NCI-H748 treated with DMSO at 0.1 percent for 48 hours (cell line): ENCODE results near the gene SLC15A4.
"Not testable (repeated sequence)": the region's sequence is repeated elsewhere in the genome, so short reads cannot be mapped to it uniquely, and the experiment has no call there.

Experiments used
- DNase-seq: peaks from one replicate; lab custom pipeline; 2025; lab: John Stamatoyannopoulos, UW

Gene SLC15A4

DNA sequence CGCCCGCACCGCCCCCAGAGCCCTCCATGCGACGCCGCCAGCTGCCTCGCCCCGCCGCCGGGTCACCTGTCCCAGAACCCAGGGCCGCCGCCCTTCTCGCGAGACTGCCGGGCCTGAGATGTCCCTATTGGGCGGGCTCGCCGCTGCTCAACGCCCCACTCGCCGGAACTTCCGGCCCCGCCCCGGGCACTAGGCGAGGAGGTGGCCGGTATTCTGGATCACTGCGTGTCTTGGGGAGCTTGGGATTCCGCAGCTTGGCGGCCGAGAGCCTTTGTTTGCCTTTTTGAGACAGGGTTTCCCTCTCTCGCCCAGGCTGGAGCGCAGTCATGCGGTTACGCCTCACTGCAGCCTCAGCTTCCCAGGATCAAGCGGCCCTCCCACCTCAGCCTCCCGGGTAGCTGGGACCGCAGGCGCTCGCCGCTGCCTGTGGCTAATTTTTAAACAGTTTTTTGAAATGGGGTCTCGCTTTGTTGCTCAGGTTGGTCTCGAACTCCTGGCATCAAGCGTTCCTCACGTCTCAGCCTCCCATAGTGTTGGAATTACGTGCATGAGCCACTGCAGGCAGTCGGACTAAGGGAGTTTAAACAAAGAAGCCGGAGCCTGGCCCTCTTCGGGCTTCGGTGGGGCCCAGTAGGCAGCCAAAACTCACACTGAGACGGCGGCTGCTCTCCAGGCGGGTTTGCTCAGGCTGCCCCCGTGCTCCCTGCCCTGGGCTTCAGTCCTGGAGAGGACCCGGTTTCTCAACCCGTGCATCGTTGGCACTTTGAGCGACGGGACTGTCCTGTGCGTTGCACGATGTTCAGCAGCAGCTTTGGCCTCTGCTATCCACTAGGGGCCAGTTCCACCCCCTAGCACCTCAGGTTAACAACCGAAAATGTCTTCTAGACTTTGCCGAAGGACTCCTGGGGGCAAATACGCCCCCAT, at the start of gene SLC15A4:
Gene SLC15A4, minus strand, starts transcription at position 43 of the 924 bp plus-strand sequence. Its CDS starts 15 bp downstream, at position 28.
- DNase-seq: peak; percentile 86

DNA sequence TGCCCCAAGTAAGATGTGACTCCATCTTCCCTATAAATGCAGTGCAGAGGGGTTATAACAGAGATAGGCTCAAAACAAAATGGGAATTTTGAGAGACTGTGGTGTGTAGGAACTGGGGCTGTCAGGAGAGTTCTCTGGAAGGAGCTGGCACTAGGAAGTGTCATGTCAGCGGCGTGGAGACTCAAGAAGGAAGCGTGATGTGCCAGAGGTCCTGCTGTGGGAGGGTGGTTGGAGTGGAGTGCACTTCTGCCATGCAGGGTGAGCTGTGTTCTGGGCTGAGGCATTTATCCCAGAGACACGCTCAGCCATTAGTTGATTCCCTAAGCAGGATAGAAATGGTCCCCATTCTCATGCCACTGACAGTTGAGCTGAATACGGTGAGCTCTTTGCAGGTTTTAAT, 48.5 kb upstream of the SLC15A4 start:
- no peak for DNase-seq

DNA sequence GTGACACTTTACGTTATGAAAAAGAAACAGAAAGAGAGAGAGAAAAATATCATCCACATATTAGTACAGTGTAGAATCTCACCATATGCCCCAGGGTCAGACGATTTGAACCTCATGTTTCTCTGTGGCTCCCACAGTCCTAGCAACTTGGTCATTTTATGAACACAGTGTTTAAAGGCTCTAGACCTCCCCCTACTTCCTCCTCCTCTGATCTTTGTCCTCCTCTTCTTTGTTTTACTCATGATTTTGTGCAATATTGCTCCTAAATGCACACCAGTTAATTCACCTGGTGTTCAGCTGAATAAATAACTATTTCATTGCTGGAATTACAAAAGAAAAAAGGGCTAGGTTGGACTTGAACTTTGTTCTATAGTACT, 47.7 kb upstream of the SLC15A4 start:
- DNase-seq: no peak

DNA sequence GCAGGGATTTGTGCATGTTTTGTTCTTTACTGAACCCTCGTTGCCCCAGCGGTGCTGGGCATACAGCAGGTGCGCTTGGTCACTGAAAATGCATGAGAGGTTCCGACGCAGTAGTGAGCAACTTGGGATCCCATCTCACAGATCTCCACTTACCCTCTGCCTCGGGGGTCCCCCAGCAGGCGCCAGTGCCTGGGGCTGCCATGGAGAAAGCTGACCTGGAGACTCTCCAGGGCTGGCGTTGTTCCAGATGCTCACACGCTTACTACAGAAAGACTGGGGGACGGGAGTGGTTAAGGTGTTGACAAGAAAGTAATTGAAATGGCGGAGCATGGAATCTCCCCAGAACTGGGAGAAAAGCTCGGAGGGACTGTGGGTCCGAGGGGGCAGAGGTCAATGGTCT, 43.7 kb upstream of the SLC15A4 start:
- DNase-seq: no peak

DNA sequence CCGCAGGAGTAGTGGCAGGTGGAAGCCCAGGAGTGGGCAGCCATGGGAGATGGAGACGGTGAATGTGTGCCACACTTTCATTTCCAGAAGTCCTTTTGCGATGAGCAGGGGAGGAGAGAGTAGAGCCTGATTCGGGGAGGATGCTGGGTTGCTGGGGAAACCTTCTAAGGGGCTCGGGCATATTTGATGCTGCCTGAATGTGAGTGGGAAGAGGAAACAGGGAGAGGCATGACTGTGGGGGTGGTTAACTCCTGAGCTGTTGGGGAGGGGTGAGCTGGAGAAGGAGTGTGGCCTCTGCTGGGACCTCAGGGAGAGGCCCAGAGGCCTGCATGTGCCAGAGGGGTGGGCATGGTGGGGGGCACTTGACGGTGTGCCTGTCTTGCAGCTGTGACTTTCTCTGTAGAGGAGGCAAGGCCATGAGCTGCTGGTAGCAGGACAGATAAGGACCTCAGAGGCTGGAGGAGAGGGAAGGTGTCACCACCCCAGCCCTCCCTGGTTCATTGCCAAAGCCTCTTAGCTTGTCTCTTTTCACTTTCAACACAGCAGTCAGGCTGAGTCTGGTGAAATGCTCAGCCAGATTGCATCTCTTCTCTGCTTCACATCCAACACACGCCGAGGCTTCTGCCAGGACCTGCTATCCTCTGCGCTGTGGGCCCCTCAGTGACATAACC, 40.9 kb upstream of the SLC15A4 start:
- no peak for DNase-seq

DNA sequence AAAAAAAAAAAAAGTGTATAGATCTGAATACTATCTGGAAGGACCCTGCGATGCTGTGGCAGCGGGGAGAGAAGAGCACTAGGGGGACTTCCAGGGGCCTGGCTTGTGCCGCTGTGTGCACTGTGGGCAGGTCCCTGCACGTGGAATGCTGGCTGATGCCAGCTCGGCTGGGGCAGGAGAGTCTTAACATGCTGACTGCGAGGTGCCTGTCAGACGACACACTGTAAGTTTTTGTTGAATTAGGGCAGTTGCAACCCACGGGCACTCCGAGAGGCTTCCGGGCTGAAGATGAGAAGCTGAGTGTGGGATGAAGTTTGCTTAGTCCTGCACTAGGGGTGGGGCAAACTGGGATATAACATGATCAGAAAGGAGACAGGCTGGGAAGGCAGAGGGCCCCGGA, 40.2 kb upstream of the SLC15A4 start:
- DNase-seq: no peak

DNA sequence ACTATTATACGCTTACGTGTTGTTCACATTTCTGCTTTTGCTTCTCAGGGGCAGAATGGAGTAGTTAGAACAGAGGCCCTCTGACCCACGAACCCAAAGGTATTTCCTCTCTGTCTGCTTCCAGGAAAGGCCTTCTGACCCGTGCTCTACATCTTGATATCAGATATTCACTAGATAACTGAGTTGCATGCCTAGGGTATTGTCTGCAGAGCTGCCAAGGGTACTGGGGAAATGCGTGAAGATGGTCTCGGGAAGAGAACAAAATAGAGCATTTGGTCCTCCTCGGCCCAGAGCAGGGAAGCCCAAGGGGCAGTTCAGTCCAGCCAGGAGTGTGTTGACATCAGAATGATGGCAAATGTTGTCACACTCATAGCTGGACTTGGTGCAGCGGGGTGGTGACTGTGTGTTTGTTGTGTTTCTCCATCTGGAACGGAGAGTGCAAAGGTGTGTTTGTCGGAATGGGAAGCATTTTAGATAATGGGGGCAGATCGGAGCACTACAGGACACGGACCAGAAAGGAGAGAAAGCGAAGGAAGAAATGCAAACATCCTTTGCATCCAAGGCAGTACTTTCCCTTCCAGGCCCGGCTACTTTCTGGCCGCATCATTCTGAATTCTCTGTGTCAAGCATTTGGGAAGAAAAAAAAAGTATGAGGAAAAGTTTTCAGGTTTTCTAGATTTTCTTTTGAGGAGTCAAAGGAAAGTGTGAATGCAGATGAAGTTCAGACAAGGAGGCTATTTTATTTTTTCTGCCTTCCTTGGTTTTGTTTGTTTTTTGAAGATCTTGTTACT, 37.7 kb upstream of the SLC15A4 start:
- no peak for DNase-seq

DNA sequence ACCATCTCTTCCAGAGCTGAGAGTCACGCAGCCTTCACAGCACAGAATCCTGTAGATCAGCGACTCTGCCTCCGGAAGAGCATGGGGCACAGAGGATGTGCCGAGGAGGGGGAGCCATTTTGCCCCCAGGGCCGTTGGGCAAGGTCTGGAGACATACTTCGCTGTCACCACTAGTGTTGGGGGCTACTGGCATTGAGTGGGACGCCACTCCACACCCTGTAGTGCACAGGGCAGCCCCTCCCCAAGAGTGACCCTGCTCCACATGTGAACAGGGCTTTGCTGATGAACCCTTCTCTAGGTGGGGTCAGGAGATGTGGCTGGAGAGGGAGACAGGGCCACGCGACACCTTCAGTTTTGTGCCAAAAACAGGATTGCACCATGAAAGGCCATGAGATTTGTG, 35.6 kb upstream of the SLC15A4 start:
- no peak for DNase-seq

DNA sequence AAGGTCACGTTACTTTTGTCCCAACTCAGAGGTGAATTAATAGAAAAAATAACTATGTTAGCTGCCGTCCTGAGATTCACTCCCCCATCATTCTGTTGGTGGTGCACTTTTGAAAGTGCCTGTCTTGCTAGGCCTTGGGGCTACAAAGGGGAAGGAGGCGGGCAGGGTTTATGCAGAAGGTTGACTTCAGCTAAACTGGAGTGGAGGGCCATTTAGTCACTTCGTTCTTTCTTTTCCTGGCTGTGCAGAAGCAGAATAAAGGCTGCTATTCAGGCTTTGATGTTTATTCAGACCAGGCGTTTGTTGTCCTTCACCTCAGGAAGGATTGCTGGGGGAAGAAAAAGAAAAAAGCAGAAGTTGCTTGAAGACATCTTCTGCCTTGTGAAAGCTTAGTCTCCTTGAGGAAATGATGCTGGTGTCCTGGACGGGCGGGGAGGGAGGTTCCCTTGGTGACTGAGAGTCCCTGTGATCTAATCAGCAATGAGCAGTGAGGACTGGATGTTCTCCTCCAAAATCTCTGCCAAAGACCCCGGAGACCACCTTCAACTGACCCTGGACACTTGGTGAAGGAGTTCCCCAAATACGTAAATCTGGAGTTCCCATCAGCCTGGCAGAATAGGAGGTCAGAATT, 33.5 kb upstream of the SLC15A4 start:
- no peak for DNase-seq

DNA sequence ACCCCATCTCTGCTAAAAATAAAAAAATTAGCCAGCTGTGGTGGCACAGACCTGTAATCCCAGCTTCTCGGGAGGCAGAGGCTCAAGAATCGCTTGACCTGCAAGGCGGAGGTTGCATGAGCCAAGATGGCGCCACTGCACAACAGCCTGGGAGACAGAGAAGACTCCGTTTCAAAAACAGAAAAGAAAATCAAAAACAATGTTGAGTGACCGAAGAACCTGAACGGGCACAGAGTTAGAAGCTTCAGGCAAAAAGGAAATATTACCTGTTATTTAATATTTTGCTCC, 33.0 kb upstream of the SLC15A4 start:
- DNase-seq: no peak

DNA sequence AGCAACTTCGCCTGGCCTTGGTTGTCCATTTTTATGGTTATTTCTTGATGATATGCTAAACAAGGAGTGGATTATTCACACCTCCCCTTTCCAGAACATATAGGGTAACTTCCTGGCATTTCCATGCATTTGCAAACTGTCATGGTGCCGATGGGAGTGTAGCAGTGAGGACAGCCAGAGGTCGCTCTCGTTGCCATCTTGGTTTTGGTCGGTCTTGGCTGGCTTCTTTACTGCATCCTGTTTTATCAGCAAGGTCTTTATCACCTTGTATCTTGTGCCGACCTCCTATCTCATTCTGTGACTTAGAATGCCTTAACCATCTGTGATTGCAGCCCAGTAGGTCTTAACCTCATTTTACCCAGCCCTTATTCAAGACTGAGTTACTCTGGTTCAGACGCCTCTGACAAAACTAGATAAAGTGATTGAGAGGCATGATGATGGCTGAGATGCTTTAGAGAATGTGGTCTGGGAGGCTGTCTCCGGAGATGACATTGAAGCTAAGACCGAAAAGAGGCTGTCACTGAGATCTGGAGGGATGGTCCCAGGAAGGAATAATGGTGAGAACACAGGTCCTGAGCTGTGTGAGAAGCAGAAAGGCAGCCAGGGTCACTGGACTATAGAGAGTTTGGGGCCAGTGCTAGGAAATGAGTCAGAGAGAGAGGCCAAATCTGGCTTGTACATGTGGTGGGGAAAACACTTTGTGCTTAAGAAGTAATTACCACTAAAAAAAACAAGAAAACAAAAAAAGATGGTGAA, 32.5 kb upstream of the SLC15A4 start:
- no peak for DNase-seq

DNA sequence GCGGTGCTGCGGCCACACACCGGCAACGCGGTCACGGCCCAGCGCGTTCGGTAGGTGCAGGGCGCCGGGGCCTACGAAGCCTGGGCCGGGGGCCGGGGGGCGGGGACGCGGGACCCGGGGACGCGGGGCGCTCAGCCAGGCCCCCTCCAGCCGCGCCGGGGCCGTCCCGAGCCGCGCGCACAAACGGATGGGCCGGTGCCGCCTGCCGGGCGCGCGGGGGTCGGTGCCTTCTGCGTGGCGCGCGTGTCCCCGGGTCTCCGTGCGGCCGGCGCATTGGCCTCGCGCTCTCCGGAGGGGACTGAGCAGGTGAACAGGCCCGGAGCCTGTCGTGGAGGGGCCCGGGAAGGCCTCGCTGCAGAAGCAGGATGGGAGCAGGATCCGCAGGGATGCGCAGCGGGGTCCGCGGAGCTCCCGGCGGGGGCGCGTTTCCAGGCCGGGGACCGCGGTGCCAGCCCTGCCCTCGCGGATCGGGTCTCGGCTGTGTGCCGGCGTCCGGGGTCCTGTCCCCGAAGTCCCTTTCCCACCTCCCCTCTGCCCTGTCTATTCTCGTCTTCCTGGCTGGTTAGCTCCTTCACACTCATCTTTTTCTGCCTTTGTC, 29.9 kb upstream of the SLC15A4 start:
- DNase-seq: no peak

DNA sequence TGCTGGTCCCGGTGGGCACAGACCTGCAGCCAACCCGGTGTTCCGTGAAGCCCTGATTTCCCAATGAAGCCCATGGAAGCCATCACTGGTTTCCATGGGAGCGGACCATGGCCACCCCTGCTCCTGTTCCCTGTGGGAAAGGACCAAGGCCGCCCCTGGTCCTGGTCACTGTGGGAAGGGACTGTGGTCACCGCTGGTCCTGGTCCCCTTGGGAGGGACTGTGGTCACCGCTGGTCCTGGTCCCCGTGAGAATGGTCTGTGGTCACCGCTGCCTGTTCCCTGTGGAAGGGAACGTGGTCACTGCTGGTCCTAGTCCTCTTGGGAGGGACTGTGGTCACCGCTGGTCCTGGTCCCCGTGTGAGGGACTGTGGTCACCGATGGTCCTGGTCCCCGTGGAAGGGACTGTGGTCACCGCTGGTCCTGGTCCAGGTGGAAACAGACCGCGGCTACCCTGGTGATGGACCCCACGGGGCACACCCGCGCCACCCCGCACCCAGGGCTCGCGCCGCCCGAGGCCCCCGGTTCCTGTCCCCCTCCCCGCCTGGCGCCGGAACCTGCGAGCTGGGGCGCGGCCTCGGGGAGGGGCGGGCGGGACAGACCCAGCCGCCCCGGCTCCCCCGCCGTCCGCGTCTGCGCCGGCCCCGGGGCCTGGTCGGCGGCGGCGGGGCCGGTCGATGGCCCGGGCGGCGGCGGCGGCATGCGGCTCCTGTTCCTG, 29.3 kb upstream of the SLC15A4 start, which contains the start of gene GLT1D1:
Gene GLT1D1, plus strand, starts transcription at position 594 of the 715 bp plus-strand sequence. Its CDS starts 104 bp downstream, at position 698.
- no peak for DNase-seq

DNA sequence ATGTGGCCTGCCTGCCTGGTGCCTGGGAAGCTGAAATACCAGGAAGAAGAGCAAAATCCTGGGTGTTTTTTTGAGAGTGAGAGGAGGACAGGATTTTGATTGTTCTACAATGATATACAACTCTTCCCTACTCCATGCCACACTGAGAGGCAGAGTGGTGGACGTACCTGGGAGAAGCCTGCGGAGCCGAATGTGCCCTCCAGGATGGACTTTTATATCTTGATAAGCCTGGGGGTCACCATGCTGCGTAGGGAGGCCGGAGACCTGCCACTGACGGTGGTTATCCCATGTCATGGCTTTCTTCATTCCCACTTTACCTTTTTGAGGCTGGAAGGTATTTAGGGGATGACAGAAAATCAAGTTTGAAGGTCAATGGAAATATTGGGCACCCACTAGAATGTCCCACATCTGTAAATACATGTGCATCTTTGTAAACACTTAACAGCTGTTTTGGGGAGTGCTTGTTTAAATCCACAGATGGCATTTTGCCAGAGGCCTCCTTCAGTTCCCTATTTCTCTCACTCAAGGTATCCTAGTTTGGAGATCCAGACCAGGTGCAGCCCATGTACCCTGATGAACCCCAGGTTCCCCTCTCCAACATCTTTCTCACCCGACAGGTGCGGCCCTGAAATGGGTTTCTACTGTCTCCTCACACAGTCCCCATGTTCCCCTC, 28.4 kb upstream of the SLC15A4 start:
- no peak for DNase-seq

DNA sequence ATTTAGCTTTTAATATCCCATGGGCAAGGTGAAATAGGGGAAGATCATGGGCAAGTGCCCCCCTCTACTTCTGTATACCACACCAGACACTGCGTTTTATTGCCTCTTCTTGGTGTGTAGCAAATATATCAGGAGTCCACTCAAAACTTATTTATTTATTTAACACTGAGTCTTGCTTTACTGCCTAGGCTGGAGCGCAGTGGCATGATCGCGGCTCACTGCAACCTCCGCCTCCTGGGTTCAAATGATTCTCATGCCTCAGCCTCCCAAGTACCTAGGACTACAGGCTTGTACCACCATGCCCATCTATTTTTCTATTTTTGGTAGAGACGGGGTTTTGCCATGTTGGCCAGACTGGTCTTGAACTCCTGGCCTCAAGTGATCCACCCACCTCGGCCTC, 27.7 kb upstream of the SLC15A4 start:
- not testable (repeated sequence) for DNase-seq

DNA sequence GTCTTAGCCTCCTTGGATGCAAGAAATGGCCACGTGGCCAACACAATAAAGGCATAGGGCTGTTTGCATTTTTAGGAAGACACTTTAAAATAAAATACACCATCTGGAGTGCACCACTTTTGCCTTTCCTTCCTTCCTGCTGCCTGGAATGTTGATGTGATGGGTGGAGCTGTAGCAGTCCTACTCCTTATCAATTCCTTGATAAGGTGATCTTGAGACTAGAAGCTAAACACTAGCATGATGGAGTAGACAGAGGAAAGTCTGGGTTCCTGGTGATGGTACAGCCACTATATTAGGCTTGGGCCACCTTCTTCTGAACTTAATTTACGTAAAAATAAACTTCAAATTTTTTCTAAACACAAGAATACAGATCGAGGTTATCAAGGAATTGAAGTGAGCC, 26.6 kb upstream of the SLC15A4 start:
- no peak for DNase-seq

DNA sequence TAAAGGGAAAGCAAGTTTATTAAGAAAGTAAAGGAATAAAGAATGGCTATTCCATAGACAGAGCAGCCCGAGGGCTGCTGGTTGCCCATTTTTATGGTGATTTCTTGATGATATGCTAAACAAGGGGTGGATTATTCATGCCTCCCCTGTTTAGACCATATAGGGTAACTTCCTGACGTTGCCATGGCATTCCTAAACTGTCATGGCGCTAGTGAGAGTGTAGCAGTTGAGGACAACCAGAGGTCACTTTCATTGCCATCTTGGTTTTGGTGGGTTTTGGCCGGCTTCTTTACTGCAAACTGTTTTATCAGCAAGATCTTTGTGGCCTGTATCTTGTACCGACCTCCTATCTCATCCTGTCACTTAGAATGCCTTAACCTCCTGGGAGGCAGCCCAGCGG, 26.0 kb upstream of the SLC15A4 start:
- DNase-seq: not testable (repeated sequence)

DNA sequence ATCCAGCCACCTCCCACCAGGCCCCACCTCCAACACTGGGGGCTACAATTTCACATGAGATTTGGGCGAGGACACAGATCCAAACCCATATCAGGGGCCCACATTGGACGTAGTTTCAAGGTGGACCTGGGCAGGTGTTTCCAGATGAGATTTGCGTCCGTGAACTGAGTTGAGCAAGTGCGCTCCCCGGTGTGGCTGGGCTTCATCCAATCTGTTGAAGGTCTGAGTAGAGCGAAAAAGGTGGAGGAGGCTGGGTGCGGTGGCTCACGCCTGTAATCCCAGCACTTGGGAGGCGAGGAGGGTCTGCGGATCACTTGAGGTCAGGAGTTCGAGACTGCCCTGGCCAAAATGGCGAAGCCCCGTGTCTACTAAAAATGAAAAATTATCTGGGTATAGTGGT, 24.6 kb upstream of the SLC15A4 start:
- no peak for DNase-seq

DNA sequence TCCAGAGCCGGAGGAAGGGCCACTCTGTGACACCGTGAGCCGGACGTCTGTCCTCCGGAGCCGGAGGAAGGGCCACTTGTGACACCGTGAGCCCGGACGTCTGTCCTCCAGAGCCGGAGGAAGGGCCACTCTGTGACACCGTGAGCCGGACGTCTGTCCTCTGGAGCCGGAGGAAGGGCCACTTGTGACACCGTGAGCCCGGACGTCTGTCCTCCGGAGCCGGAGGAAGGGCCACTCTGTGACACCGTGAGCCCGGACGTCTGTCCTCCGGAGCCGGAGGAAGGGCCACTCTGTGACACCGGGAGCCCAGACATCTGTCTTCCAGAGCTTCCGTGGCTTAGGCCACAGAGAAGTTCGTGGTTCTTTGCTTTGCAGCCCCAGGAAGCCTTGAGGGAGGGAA, 22.9 kb upstream of the SLC15A4 start:
- DNase-seq: not testable (repeated sequence)
